Hepatocyte (in vitro differentiated cells): ENCODE measurements around the gene SHISA6.

ENCODE experiments used
- EZH2 ChIP-seq: fragments of 200-600 bp; sonication (generic); IDR thresholded peaks from 2 replicates; pipeline ENCODE4 v1.6.1; 2016; ENCODE audit warnings: antibody characterized with exemption, mild to moderate bottlenecking, borderline replicate concordance
- EZH2phosphoT487 ChIP-seq: fragments of 200-600 bp; sonication (generic); IDR thresholded peaks from one replicate; pipeline ENCODE4 v1.6.1; 2018; ENCODE audit warnings: antibody characterized with exemption, mild to moderate bottlenecking, low read depth, moderate library complexity; ENCODE audit not compliant: unreplicated experiment, severe bottlenecking
- TF ChIP-seq, protein P1 (sequence below): fragments of 200-600 bp; sonication (generic); IDR thresholded peaks from 2 replicates; pipeline ENCODE4 v1.5.1; 2016; ENCODE audit warnings: antibody characterized with exemption, mild to moderate bottlenecking; ENCODE audit not compliant: poor library complexity

GRCh38 chr17:11274106-11274505, 33.1 kb downstream of the SHISA6 start:
- TF ChIP-seq, protein P1, sequence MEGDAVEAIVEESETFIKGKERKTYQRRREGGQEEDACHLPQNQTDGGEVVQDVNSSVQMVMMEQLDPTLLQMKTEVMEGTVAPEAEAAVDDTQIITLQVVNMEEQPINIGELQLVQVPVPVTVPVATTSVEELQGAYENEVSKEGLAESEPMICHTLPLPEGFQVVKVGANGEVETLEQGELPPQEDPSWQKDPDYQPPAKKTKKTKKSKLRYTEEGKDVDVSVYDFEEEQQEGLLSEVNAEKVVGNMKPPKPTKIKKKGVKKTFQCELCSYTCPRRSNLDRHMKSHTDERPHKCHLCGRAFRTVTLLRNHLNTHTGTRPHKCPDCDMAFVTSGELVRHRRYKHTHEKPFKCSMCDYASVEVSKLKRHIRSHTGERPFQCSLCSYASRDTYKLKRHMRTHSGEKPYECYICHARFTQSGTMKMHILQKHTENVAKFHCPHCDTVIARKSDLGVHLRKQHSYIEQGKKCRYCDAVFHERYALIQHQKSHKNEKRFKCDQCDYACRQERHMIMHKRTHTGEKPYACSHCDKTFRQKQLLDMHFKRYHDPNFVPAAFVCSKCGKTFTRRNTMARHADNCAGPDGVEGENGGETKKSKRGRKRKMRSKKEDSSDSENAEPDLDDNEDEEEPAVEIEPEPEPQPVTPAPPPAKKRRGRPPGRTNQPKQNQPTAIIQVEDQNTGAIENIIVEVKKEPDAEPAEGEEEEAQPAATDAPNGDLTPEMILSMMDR: no peak
- TF ChIP-seq EZH2phosphoT487 (no peak), EZH2 (no peak)
